AG09319 (cell line): Measurements from ENCODE around the gene SF3A1.

Source experiments
- DNase-seq: peaks from one replicate; pipeline ENCODE4 v3.0.0-alpha.2; 2010; ENCODE audit warnings: low read depth; ENCODE audit errors: extremely low read depth
- TF ChIP-seq, protein P1 (sequence below): IDR thresholded peaks from 2 replicates; pipeline ENCODE4 v1.5.1; 2011; ENCODE audit warnings: low read depth, mild to moderate bottlenecking, inconsistent platforms, low read length, moderate library complexity

Gene SF3A1

DNA sequence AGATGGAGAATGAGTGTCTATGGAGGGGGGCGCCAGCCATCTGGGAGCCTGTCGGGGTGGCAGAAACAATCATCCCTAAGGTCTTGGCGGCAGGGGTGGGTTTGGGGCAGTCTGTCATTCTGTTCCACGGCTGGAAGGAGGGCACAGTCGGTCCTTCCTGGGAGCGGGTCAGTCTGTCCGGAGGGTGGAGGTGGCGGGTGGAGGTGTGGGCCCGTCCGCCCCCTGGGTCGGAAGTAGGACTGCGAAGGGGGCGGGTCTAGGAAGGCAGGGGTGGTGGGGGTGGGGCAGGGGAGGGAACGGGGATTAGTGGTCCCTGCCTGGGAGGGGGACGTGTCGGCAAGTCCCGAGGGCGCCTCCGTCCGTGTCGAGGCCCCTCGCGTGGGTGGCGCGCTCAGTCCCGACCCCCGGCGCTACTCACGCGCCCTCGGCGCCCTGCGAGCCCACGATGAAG, 30.4 kb downstream of the SF3A1 start:
- no peak for DNase-seq

DNA sequence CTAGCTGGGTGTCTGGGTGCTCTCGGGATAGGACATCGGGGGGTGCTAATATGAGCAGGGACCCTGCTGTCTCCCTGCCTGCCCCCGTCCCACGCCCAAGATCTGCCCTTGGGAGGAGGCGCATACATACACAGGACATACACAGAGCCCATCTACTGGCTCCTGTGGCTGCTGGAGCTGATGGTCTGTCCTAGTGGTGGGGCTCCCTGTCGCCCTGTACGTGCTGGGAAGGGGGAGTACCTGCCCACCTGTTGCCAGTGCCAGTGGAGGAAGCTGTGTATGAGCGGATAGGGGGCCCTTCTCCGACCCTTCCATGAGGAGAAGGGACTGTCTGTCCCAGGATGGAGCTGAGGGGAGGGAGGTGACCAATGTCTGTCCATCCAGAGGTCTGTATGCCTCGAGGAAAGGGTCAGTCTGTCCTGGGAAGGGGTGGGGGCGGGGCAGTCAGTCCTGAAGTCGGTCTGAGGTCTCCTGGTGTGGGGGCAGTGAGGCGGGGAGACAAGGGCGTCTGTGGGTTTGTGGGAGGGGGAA, 30.9 kb downstream of the SF3A1 start:
- TF ChIP-seq, protein P1, sequence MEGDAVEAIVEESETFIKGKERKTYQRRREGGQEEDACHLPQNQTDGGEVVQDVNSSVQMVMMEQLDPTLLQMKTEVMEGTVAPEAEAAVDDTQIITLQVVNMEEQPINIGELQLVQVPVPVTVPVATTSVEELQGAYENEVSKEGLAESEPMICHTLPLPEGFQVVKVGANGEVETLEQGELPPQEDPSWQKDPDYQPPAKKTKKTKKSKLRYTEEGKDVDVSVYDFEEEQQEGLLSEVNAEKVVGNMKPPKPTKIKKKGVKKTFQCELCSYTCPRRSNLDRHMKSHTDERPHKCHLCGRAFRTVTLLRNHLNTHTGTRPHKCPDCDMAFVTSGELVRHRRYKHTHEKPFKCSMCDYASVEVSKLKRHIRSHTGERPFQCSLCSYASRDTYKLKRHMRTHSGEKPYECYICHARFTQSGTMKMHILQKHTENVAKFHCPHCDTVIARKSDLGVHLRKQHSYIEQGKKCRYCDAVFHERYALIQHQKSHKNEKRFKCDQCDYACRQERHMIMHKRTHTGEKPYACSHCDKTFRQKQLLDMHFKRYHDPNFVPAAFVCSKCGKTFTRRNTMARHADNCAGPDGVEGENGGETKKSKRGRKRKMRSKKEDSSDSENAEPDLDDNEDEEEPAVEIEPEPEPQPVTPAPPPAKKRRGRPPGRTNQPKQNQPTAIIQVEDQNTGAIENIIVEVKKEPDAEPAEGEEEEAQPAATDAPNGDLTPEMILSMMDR, result no peak
- DNase-seq, result no peak

More for the DNA sequence above, 30.4 kb downstream of the SF3A1 start:
- TF ChIP-seq, protein P1, result no peak

DNA sequence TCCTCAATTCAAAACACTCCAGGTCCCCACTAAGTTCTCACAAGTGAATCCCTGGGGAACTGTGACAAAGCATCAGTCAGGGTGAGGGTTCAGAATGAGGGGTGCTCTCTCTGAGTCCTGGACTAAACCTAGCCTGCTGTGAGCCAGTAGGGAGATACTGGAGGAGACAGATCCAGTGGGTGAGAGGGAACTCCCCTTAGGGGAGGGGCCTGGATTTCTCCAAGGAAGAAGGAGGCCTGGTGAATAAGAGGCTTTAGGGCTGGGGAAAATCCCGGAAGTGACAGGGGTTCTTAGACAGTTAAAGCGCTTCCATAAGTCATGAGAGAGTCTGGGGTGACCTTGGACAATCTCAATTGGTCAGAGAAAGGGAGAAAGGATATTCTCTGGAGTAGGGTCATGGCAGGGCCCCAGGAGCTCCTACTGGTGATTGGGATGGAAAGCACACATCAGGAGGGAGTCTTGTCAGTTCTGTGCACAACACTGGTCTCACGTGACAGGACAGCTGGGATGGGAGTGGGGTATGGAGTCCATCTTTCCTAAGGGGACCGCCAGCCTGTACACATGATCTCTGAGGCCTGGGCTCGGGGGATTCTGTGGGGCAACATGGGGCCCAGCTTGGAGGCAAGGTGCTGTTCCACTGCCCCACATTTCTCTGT, 31.5 kb downstream of the SF3A1 start:
- DNase-seq, result no peak
- TF ChIP-seq, protein P1, result no peak

DNA sequence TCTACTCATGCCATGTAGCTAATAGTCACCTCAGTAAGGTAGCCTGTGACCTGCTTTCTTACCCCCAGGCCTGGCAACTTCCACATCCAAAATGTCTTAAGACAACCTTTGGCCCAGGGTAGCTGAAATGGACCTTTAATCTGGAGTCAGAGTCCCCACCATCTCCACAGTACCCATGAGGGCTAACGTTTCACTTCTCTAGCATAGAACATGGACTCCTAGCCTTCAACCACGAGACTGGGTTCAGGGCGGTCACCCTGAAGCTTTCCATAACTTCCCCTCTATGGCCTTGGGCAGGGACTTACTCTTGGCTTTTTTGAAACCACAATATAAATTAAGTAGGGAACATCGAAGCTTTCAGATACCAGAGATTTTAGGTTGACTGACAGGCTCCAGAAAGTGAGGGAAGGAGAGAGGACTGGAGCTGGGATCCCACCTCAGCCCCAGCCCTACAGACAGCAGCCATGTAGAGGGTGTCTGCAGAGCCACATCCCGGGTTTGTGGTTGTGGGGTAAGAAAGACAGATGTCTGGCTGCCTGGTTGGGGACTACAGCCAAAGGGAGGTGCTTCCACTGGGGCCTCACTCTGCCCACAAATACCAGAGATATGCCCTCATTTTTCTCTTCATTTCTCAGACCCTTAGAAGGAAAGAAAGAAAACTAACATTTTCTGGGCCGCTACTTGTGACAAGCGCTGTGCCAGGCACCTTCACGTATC, 32.5 kb downstream of the SF3A1 start:
- no peak for DNase-seq
- TF ChIP-seq, protein P1, result no peak

DNA sequence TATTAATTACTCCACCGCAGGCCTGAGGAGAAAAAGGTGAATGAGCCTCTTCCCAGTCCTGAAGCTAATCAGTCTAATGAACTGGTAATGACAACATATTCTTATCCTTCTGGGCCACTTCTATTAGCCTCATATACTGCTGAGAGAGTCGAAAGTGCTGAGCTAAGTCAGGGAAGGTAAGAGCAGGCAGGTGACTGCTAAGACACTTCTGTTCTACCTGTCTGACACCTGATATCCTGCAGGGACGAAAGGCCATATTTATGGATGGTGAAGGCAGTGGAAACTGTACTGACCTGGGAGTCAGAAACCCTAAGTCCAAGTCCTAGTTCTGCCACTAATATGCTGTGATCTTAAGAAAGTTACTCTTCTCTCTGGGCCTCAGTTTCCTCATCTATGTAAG, 33.4 kb downstream of the SF3A1 start:
- DNase-seq, result no peak
- TF ChIP-seq, protein P1, result no peak

DNA sequence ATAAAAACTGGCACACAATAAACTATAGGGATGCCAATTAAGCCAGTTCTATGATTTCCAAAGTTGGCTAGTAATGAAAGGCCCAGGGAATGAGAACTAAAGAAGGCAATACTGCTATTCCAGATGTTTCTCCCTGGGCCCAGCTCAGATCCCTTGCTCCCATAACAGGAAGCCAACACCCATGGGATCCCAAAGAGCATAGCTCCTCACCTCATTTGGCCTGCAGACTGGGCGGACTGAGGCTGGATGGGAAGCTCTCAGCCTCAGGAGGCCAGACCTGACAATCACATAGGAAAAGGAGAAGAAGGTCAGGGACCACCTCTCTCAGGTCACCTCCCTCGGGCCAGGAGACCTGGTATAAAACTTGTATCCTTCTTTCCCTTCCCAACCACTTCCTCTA, 35.2 kb downstream of the SF3A1 start:
- TF ChIP-seq, protein P1, result no peak

DNA sequence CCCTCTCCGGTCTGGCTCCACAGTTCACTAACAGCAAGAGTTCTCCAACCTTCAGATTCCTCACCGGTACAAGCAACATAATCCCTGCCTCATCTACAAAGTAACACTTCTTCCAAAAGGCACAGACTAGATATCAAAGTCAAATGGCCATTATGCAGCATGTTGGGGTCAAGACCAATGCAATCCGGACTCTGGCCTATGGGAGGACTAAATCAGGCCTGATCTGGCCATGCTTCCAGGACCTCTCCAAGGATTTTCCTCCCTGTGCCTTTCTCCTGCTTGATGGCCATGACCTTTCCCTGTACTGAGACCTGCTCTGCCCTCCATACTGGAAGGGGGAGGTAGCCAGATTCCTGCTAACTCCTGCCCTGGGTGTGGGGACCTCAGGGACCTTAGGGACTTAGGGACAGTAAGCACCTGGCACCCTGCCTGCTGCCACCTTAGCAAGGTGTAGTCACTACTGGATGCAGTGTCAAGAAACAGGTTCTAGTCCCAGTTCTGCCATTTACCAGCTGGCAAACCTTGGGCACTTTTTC, 36.6 kb downstream of the SF3A1 start:
- DNase-seq, result no peak

More for the DNA sequence above, 35.2 kb downstream of the SF3A1 start:
- DNase-seq, result no peak

More for the DNA sequence above, 36.6 kb downstream of the SF3A1 start:
- TF ChIP-seq, protein P1, result no peak
